Lung (tissue), 12 donors: ENCODE measurements around the gene CENPX. TPM values are rescaled to one million over a fixed set of nuclear protein-coding genes. Genes with fewer than 3 reads are reported as not detected.

Source experiments
- ATAC-seq: fragments of 200-7000 bp; cut with Tn5 transposase; one replicate; pipeline ENCODE4 v1.9.1; 2020; ENCODE audit warnings: moderate number of reproducible peaks; ENCODE audit not compliant: insufficient read depth, low FRiP score
- DNase-seq, 3 donors: peaks; one replicate each; pipeline ENCODE4 v3.0.0-alpha.2; 2013 to 2017
- H3K27ac ChIP-seq, 2 donors: one replicate each; pipeline ENCODE4 v1.5.1; 2013; ENCODE audit warnings: mild to moderate bottlenecking in 2 of 2, moderate library complexity in 2 of 2, control low read depth in 1 of 2, inconsistent platforms in 1 of 2, low read depth in 1 of 2, low read length in 1 of 2
- H3K27me3 ChIP-seq, 3 donors: one replicate each; pipeline ENCODE4 v1.5.1; 2013; ENCODE audit warnings: low read length in 2 of 3; ENCODE audit not compliant: control insufficient read depth in 3 of 3, insufficient read depth in 3 of 3
- H3K36me3 ChIP-seq, 4 donors: one replicate each; pipeline ENCODE4 v1.5.1; 2013; ENCODE audit warnings: low read length in 4 of 4, mild to moderate bottlenecking in 1 of 4, moderate library complexity in 1 of 4; ENCODE audit not compliant: control insufficient read depth in 4 of 4, insufficient read depth in 4 of 4
- H3K4me1 ChIP-seq, 5 donors: one replicate each; pipeline ENCODE4 v1.5.1; 2013; ENCODE audit warnings: low read length in 5 of 5, mild to moderate bottlenecking in 2 of 5, moderate library complexity in 1 of 5; ENCODE audit not compliant: control insufficient read depth in 5 of 5, insufficient read depth in 5 of 5
- H3K4me3 ChIP-seq: one replicate; pipeline ENCODE4 v1.5.1; 2013; ENCODE audit warnings: mild to moderate bottlenecking, control low read depth, moderate library complexity
- H3K9ac ChIP-seq, 2 donors: one replicate each; pipeline ENCODE4 v1.5.1; 2013; ENCODE audit warnings: low read length in 2 of 2, control low read depth in 1 of 2; ENCODE audit not compliant: insufficient read depth in 1 of 2
- H3K9me3 ChIP-seq, 4 donors: one replicate each; pipeline ENCODE4 v1.5.1; 2013; ENCODE audit warnings: low read length in 3 of 4, mild to moderate bottlenecking in 1 of 4, moderate library complexity in 1 of 4; ENCODE audit not compliant: control insufficient read depth in 4 of 4, insufficient read depth in 3 of 4
- WGBS, 2 donors: extraction: QIAGEN DNeasy Blood & Tissue Kit; methylation state at CpG; one replicate each; pipeline ENCODE4 v1.1.7; 2013; 5-methylcytosine and 5-hydroxymethylcytosine counted together
- polyA plus RNA-seq, 2 donors: library from polyadenylated mRNA; stranded (reverse); fragments of 200-250 nt; gene quantifications; one replicate each; pipeline ENCODE4 v1.2.1, GENCODE V29; 2013
- total RNA-seq, 2 donors: library from RNA; depleted of rRNA in 1 of 2; stranded (reverse); fragments of >200 nt in 1 of 2; gene quantifications; one replicate each; pipeline ENCODE4 v1.2.1, GENCODE V29; 2014 to 2021
- TF ChIP-seq, protein P1 (sequence below): IDR thresholded peaks from 2 replicates; pipeline ENCODE4 v1.5.1; 2012; ENCODE audit warnings: mild to moderate bottlenecking; ENCODE audit errors: control extremely low read depth, extremely low read depth
- donor health status: control.
- donor health status: control.
- donor health status: Bipolar disorder and iron deficiency.
- donor health status: healthy.
- donor health status: DM: yes; HTN: yes; CAD: no.

The CENPX gene
- total and polyA plus RNA-seq, 4 donors: 21.5 to 121 (median 101) TPM

DNA sequence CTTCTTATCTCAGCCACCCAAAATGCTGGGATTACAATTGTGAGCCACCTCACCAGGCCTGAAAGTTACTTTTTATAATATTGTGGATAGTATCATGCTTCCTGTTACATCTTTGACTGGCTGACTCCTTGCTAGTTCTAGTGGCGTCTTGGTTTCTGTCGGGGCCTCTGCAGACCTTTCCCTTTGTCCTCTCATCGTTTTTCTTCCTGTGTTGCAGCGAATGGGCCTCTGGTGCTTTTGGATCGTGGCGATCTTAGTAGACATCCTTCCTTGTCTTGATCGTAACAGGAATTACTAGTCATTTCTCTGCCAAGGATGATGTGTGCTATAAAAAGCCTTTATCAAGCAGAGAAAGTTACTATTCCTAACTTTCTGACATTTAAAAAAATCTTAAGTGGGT, 24.5 kb downstream of the CENPX start:
- WGBS, 2 donors: 85 to 86% methylated on average over 7 of the region's 7 CpGs
- TF ChIP-seq, protein P1, sequence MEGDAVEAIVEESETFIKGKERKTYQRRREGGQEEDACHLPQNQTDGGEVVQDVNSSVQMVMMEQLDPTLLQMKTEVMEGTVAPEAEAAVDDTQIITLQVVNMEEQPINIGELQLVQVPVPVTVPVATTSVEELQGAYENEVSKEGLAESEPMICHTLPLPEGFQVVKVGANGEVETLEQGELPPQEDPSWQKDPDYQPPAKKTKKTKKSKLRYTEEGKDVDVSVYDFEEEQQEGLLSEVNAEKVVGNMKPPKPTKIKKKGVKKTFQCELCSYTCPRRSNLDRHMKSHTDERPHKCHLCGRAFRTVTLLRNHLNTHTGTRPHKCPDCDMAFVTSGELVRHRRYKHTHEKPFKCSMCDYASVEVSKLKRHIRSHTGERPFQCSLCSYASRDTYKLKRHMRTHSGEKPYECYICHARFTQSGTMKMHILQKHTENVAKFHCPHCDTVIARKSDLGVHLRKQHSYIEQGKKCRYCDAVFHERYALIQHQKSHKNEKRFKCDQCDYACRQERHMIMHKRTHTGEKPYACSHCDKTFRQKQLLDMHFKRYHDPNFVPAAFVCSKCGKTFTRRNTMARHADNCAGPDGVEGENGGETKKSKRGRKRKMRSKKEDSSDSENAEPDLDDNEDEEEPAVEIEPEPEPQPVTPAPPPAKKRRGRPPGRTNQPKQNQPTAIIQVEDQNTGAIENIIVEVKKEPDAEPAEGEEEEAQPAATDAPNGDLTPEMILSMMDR: no peak
- ATAC-seq: no peak

DNA sequence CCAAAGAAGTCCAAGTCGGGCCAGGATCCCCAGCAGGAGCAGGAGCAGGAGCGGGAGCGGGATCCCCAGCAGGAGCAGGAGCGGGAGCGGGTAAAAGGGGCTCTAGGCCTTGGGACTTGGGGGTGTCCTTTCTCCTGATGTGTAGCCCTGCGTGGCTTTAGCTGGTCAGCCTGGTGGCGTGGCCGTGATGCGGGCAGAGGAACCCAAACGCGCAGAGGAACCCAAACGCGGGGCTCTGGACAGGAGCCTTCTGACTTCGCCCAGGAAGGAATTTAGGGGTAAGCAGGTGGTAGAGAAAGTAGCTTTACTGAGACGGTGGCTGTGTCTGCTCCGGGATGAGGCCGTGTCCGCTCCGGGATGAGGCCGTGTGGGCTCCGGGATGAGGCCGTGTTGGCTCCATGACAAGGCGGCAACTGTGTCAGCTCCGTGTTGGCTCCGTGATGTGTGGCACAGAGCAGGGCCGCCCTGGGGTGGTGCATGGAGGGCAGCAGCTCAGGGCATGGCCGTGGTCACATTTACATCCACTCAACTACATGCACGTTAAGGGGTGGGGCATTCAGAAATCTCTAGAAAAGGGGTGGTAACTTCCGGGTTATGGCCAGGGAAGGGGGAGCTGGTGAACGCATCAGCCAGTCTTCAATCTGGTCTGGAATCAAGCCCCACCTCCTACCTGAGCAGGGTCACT, 25.8 kb downstream of the CENPX start:
- TF ChIP-seq, protein P1: no peak
- Histone ChIP-seq H3K4me1 (peaks cover 0 to 61% (median 13%) of the 10 kb centered on the region in 5 donors), H3K9me3 (no peaks in the 10 kb centered on the region), H3K9ac (no peak overlapping the region), H3K27me3 (no peaks in the 10 kb centered on the region), H3K36me3 (peaks cover 0 to 19% (median 1%) of the 10 kb centered on the region in 4 donors), H3K27ac (no peak overlapping the region), H3K4me3 (no peak overlapping the region)
- ATAC-seq (no peak), DNase-seq (no peak)
- WGBS, 2 donors: 94 to 95% methylated on average over 30 of the region's 30 CpGs

More for the DNA sequence above, 24.5 kb downstream of the CENPX start:
- Histone ChIP-seq H3K4me1 (peaks cover 3 to 50% (median 6%) of the 10 kb centered on the region in 5 donors), H3K9ac (no peak overlapping the region), H3K27ac (no peak overlapping the region), H3K9me3 (no peaks in the 10 kb centered on the region), H3K27me3 (no peaks in the 10 kb centered on the region), H3K36me3 (peaks cover 0 to 19% (median 1%) of the 10 kb centered on the region in 4 donors), H3K4me3 (no peak overlapping the region)
- no peak for DNase-seq

DNA sequence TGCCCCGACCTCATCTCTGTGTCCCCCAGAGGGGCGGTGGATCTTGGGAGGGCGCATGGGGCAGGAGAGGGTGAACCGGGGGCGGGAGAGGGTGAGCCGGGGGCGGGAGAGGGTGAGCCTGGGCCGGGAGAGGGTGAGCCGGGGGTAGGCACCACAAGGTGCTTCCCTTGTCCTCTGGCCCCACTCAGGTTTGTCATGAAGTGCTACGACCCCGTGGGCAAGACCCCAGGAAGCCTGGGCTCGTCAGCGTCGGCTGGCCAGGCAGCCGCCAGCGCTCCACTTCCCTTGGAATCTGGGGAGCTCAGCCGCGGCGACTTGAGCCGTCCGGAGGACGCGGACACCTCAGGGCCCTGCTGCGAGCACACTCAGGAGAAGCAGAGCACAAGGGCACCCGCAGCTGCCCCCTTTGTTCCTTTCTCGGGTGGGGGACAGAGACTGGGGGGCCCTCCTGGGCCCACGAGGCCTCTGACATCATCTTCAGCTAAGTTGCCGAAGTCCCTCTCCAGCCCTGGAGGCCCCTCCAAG, 26.4 kb downstream of the CENPX start:
- H3K27me3 ChIP-seq: no peaks in the 10 kb centered on the region
- no peak overlapping the region for H3K9ac ChIP-seq
- no peak for ATAC-seq
- H3K4me1 ChIP-seq: peaks cover 0 to 61% (median 15%) of the 10 kb centered on the region in 5 donors
- no peak overlapping the region for H3K27ac ChIP-seq
- H3K4me3 ChIP-seq: no peak overlapping the region
- TF ChIP-seq, protein P1: no peak
- peaks cover 0 to 19% (median 1%) of the 10 kb centered on the region in 4 donors for H3K36me3 ChIP-seq
- H3K9me3 ChIP-seq: no peaks in the 10 kb centered on the region
- DNase-seq: no peak
- whole genome bisulfite sequencing, 2 donors: 91 to 94% methylated on average over 27 to 28 of the region's 28 CpGs
